ENCODE data around the gene RTL10.

GRCh38 chr22:19827341-19828034, 27.2 kb downstream of the RTL10 start:
- TF ChIP-seq, protein P1, sequence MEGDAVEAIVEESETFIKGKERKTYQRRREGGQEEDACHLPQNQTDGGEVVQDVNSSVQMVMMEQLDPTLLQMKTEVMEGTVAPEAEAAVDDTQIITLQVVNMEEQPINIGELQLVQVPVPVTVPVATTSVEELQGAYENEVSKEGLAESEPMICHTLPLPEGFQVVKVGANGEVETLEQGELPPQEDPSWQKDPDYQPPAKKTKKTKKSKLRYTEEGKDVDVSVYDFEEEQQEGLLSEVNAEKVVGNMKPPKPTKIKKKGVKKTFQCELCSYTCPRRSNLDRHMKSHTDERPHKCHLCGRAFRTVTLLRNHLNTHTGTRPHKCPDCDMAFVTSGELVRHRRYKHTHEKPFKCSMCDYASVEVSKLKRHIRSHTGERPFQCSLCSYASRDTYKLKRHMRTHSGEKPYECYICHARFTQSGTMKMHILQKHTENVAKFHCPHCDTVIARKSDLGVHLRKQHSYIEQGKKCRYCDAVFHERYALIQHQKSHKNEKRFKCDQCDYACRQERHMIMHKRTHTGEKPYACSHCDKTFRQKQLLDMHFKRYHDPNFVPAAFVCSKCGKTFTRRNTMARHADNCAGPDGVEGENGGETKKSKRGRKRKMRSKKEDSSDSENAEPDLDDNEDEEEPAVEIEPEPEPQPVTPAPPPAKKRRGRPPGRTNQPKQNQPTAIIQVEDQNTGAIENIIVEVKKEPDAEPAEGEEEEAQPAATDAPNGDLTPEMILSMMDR (IDR thresholded peaks at IDR 0.05), result no peak
- no peak for TF ChIP-seq TEAD4 (IDR thresholded peaks at IDR 0.05; ENCODE audit: borderline replicate concordance, insufficient read depth)
- TF ChIP-seq RFX5 (IDR thresholded peaks at IDR 0.05; ENCODE audit: low read length), result no peak
- TF ChIP-seq FOXM1 (IDR thresholded peaks at IDR 0.05; ENCODE audit: low read depth), result no peak
- no peak for TF ChIP-seq FOSL2 (IDR thresholded peaks at IDR 0.05; ENCODE audit: borderline replicate concordance, low read depth)
- TF ChIP-seq YY1 (IDR thresholded peaks at IDR 0.05; ENCODE audit: low read depth), result no peak
- TF ChIP-seq EP300 (IDR thresholded peaks at IDR 0.05; ENCODE audit: borderline replicate concordance in 1 of 2, low read depth in 1 of 2, low read length in 1 of 2), result no peak
- no peak for TF ChIP-seq SMC3 (IDR thresholded peaks at IDR 0.05; ENCODE audit: low read depth, low read length)
- no peak for TF ChIP-seq GABPA (IDR thresholded peaks at IDR 0.05; ENCODE audit: low read depth)
- no peak for TF ChIP-seq CHD2 (IDR thresholded peaks at IDR 0.05; ENCODE audit: low read length, partially characterized antibody)
- no peak for TF ChIP-seq SIN3A (IDR thresholded peaks at IDR 0.05; ENCODE audit: borderline replicate concordance, low read depth, low read length)
- no peak for TF ChIP-seq EZH2phosphoT487 (IDR thresholded peaks at IDR 0.05; ENCODE audit: borderline replicate concordance, low read depth)
- no peak for TF ChIP-seq MXI1 (IDR thresholded peaks at IDR 0.05; ENCODE audit: low read depth, low read length)
